ENCODE data around the gene NAV1.

Gene NAV1

DNA sequence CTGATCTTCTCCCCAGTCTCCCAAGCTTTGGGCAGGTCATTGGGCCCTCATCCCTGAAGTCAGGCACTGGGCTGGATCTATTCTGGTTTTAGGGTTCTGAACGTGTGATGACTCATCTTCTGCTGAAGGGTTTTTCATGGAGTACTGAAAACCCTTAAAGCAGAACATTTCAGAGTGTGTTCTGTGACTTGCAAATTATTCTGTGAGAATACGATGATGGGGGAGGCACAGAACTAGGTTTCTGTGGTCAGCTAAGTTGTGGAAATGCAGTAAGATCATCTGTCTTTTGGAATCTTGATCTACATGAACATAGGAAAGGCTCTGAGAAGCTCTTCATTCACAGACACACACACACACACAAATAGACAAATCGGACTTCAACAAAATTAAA, 46.2 kb downstream of the NAV1 start:
- no peak overlapping the region for H3K27ac ChIP-seq
- TF ChIP-seq, protein P1, sequence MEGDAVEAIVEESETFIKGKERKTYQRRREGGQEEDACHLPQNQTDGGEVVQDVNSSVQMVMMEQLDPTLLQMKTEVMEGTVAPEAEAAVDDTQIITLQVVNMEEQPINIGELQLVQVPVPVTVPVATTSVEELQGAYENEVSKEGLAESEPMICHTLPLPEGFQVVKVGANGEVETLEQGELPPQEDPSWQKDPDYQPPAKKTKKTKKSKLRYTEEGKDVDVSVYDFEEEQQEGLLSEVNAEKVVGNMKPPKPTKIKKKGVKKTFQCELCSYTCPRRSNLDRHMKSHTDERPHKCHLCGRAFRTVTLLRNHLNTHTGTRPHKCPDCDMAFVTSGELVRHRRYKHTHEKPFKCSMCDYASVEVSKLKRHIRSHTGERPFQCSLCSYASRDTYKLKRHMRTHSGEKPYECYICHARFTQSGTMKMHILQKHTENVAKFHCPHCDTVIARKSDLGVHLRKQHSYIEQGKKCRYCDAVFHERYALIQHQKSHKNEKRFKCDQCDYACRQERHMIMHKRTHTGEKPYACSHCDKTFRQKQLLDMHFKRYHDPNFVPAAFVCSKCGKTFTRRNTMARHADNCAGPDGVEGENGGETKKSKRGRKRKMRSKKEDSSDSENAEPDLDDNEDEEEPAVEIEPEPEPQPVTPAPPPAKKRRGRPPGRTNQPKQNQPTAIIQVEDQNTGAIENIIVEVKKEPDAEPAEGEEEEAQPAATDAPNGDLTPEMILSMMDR (conservative IDR thresholded peaks at IDR 0.05) = no peak

DNA sequence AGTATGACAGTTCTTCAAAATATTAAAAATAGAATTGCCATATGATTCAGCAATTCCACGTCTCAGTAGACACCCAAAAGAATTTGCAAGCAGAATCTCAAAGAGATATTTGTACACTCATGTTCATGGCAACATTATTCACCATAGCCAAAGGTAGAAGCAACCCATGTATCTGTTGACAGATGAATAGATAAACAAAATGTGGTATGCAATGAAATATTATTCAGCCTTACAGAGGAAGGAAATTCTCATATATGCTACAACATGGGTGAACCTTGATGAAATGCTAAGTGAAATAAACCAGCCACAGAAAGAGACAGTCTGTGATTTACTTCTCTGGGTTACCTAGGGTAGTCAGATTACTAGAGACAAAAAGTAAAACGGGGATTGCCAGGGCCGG, 47.0 kb downstream of the NAV1 start:
- H3K27ac ChIP-seq = no peak overlapping the region
- TF ChIP-seq, protein P1 (conservative IDR thresholded peaks at IDR 0.05) = no peak

DNA sequence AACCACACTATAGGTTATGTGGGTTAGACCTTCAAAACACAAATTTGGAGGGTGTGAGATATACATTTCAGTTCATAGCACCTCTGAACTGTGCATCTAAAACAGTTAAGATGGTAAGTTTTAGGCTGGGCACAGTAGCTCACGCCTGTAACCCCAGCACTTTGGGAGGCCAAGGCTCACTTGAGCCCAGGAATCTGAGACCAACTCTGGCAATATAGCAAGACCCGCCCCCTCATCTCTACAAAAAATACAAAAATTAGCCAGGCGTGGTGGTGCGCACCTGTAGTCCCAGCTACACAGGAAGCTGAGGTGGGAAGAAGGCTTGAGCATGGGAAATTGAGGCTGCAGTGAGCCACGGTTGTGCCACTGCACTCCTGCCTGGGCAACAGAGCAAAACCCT, 47.9 kb downstream of the NAV1 start:
- TF ChIP-seq, protein P1 (conservative IDR thresholded peaks at IDR 0.05) = no peak
- H3K27ac ChIP-seq = no peak overlapping the region

DNA sequence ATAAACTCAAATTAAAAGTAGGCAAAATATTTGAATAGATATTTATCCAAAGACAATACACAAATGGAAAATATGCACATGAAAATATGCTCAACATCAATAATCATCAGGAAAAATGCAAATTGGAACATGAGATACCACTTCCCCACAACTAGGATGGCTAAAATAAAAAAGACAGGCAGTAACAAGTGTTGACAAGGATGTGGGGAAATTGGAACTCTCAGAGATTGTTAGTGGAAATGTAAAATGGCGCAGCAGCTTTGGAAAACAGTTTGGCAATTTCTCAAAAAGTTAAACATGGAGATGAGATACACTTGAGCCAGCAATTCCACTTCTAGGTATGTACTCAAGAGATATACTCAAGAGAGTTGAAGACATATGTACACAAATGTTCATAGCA, 48.8 kb downstream of the NAV1 start:
- no peak overlapping the region for H3K27ac ChIP-seq
- TF ChIP-seq, protein P1 (conservative IDR thresholded peaks at IDR 0.05) = no peak
